OCI-LY1 (cell line): ENCODE results near the gene MPZ.
"Not testable (repeated sequence)": the region's sequence is repeated elsewhere in the genome, so short reads cannot be mapped to it uniquely, and the experiment has no call there.

Experiments
- CTCF ChIP-seq: fragments of 200-600 bp; sonication (generic), shearing (Covaris generic); IDR thresholded peaks from 2 replicates; pipeline ENCODE4 v1.5.1; 2017; ENCODE audit warnings: mild to moderate bottlenecking, antibody characterized with exemption, low read length, moderate library complexity, mixed read lengths
- EZH2 ChIP-seq: fragments of 200-600 bp; sonication (generic), shearing (Covaris generic); IDR thresholded peaks from 2 replicates; pipeline ENCODE4 v1.8.0; 2017; ENCODE audit warnings: borderline replicate concordance, mixed run types, mild to moderate bottlenecking, antibody characterized with exemption, low read length, moderate library complexity, mixed read lengths

GRCh38 chr1:161255955-161256520 lies 53.7 kb downstream of the MPZ start:
- TF ChIP-seq CTCF, EZH2: not testable (repeated sequence)
